ENCODE measurements around the gene ASF1A.
A peak's percentile ranks its signal among the peaks of the same experiment; 100 is the strongest.
"Not testable (repeated sequence)": the region's sequence is repeated elsewhere in the genome, so short reads cannot be mapped to it uniquely, and the experiment has no call there.

Gene ASF1A

DNA sequence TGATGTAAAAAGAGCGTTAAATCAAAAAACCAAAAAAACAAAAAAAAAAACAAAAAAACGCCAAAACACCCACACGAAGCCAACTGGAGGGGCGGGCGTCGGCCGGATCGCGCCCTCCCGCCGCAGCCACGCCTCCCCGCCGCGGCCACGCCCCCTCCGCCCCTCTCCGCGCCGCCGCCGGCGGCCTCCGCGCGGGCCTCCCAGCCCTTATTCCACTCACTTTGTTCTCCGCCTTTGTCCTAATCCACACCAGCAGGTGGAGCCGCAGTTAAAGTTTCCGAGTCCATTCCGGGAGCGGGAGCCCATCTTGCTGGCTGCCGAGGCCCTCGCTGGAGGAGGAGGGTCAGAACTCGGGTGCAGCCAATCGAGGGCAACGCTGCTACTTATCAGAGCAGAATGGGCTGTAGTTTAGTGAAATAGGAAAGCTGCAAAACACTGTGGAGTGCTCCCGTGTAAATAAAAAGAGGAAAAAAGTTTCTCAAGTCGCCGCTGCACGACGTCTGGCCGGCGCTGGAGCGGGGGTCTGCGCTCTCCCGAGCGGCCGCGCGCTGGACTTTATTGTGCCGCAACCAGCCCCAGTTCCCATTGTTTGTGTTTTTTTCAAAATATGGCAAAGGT lies at the start of gene ASF1A:
TSS of gene ASF1A (plus strand) at position 346 of the 618 bp plus-strand sequence. CDS start at position 608, 262 bp downstream.
- peak; percentile 95 for DNase-seq

DNA sequence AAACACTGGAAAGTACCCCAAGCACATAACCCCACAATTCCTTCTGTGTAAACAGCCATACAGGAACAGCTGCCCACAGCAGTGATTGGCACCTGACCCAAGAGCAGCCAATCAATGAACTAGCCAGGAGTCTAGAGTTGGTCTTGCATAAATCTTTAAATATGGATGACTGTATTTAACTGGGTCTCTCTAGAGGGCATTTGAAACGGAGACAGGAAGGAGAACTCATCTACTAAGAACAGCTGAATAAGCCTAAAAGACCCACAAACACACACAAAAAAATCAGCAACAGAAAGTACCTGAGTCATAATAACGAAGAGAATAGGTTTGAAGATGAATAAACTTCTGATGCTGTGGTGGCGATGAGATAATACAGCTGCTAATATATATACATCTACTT lies 49.0 kb upstream of the ASF1A start:
- no peak for DNase-seq

DNA sequence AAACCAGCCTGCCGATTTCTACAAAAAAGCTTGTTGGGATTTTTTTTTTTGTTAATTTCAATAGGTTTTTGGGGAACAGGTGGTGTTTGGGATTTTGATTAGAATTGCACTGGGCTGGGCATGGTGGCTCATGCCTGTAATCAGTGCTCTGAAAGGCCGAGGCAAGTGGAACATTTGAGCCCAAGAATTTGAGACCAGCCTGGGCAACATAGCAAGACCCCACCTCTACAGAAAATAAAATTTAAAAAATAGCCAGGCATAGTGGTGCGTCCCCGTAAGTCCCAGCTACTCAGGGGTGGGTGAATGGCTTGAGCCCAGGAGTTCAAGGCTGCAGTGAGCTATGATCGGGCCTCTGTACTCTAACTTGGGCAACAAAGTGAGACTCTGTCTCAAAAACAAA lies 40.5 kb upstream of the ASF1A start:
- no peak for DNase-seq

DNA sequence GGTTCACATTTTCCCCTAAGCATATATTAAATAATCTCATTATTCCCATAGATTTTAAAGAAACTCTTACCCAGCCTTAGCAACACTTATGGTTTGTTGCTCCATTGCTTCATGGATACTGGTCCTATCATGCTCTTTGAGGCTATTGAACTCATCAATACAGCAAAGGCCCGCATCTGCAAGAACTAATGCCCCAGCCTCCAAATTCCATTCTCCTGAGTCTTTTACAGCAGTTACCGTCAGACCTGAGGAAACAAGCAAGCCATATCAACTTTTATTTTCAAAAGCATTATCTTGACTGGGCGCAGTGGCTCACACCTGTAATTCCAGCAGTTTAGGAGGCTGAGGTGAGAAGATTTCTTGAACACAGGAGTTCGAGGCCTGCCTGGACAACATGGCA lies 37.7 kb upstream of the ASF1A start:
- DNase-seq = no peak

DNA sequence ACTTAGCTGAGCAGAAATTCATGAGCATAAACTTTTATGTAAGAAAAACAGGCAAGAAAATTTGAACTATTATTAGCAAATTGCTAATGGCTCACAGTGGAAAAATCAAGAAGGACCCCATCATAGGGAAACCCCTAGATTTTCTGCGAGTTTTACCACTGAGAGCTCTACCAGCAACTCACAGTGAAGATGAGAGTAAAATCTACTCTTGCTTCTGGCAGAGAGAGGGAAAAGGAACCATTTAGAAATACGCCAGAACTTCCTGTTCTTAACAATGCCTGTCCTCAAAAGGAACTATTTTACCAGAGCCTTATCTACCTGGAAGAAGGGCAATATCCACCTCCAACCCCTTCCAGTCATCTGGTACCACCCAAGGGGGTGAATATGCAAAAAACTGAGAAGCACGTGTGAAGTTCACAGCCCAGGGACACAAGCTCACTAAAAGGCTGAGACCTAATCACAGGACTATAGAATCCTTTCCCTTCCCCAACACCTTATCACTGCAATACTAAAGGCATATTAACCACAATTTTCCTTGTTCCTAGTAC lies 34.4 kb upstream of the ASF1A start:
- DNase-seq = no peak

DNA sequence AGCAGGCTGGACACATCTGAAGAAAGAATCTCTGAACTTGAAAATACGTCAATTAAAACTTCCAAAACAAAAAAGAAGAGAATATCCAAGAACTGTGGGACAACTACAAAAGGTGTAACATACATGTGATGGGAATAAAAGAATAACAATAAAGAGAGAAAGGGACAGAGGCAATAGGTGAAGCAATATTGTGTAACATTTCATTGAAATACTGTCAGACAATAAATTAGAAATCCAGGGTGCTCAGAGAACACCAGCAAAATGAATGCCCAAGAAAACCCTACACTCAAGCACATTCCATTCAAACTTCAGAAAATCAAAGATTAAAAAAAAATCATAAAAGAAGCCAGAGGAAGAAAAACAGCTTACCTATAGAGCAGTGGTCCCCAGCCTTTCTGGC lies 33.6 kb upstream of the ASF1A start:
- no peak for DNase-seq

DNA sequence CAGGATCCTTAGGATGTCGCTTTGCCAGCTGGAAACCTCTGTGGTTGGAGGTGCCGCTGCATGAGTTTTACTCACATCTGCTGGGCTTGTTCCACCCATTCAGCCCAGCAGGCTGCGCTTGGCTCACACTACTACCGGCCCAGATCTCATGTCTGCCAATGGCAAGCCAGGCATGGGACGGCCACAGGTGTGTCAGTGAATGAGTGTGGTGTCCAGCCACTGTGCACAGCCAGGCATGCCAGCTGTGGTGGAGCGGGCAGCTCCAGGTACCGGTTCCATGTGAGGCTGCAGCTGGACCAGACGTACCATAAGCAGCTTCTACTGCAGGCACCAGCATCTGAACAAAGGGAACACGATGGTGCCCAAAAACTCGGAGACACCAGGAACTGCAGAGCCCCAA lies 33.1 kb upstream of the ASF1A start:
- DNase-seq = no peak

DNA sequence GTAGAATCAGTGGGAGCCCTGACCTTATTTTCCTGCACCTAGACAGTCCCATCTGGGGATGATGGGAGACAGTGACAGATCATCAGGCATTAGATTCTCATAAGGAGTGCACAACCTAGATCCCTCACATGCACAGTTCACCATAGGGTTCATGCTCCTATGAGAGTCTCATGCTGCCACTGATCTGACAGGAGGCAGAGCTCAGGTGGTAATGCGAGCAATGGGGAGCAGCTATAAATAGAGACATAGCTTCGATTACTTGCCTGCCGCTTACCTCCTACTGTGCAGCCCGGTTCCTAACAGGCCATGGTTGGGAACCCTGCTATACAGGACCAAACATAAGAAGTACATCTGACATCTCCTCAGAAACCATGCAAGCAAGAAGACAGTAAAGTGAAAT lies 31.5 kb upstream of the ASF1A start:
- no peak for DNase-seq

DNA sequence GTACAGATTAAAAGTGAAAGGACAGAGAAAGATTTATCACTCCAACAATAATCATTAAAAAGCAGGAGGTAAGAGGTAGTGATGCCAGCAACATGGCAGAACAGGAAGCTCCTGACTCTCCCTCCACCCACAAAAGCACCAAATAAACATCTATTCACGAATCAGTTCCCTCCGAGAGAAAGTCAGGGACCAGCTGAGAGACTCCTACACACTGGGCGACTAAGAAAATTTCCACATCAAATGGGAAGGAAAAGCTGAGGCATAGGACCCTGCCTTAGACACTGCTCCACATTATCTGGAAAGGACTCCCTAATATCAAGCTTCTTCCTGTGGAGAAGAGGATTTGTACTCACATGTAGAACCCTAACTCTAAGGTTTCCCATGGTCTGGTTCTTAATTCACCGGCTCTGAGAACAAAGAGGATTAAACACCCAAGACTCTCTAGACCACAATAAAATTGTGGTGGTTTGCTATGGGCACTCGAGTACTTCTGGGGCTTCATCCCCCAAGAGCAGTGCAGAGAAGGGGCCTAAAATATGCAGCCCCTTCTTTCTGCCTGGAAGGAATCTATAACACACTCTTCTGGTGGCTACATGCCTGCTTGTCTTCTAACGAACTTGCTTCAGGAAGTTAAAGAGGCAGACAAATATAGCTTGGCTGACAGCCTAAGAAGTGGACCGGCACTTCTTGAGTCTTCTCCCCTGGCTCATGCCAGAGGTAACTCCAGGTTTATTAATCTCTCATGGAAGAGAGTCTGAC lies 29.4 kb upstream of the ASF1A start:
- no peak for DNase-seq

DNA sequence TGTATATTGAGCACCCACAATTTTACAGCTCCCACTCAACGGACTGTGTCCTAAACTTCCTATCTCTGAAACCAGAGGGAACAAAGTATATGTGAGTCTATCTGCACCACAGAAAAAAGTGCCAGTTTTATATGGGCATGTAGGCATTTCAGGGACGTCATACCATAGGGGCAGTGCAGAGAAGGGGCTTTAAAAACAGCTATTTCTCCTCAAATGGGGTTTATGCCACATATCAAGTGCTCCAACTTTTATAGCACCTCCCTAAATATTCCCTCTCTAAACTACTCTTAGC lies 28.9 kb upstream of the ASF1A start:
- no peak for DNase-seq

DNA sequence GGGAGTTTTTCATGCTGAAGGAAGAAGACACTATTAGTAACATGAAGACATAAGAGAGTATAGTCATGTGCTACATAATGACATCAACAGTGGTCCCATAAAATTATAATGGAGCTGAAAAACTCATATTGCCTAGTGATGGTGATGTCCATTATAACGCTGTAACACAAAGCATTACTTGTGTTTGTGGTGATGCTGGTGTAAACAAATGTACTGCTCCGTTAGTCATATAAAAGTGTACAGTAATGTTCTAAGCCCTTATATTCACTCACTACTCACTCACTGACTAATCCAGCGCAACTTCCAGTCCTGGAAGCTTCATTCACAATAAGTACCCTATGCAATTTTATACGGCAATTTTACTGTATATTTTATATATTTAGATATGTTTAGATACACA lies 26.8 kb upstream of the ASF1A start:
- DNase-seq = no peak

DNA sequence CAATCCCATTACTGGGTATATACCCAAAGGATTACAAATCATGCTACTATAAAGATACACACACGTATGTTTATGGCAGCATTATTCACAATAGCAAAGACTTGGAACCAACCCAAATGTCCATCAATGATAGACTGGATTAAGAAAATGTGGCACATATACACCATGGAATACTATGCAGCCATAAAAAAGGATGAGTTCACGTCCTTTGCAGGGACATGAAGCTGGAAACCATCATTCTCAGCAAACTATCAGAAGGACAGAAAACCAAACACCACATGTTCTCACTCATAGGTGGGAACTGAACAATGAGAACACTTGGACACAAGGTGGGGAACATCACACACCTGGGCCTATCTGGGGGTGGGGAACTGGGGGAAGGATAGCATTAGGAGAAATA lies 25.1 kb upstream of the ASF1A start:
- DNase-seq = not testable (repeated sequence)

DNA sequence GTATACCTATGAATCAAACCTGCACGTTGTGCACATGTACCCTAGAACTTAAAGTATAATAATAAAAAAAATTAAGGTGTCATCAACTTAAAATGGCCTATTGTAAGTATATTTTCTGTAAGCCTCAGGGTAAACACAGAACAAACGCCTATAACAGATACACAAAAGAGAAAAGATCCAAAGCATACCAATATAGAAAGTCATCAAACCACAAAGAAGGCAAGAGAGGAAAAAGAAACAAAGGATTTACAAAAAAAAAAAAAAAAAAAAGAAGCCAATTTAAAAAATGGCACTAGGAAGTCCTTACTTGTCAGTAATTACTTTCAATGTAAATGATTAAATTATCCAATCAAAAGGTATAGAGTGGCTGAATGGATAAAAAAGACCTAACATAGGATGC lies 24.6 kb upstream of the ASF1A start:
- DNase-seq = no peak

DNA sequence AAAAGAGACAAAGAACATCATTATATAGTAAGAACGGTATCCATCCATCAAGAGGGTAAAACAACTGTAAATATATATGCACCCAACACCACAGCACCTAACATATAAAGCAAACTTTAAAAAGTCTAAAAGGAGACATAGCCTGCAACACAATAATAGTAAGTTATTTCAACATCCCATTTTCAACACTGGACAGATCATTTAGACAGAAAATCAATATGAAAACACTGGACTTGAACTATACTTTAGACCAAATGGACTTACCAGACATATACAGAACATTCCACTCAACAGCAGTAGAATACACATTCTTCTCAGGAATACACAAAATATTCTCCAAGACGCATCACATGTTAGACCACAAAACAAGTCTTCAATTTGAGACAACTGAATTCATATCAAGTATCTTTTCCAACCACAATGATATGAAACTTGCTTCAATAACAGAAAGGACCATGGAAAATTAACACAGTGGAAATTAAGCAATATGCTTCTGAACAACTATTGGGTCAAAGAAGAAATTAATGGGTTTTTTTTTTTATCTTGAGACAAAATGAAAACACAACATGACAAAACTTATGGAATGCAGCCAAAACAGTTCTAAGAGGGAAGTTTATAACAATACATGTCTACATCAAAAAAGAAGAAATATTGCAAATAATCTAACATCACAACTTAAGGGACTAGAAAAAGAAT lies 23.9 kb upstream of the ASF1A start:
- DNase-seq = no peak

DNA sequence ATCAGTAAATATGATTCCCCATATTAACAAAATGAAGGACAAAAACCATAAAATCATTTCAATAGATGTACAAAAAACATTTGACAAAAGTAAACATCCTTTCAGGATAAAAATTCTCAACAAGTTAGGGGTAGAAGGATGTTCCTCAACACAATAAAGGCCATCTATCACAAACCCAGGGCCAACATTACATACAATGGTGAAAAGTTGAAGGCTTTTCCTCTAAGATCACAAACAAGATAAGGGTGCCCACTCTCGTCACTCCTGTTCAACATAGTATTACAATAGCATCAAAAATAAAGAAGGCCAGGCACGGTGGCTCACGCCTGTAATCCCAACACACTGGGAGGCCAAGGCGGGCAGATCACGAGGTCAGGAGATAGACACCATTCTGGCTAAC lies 22.6 kb upstream of the ASF1A start:
- DNase-seq = no peak

DNA sequence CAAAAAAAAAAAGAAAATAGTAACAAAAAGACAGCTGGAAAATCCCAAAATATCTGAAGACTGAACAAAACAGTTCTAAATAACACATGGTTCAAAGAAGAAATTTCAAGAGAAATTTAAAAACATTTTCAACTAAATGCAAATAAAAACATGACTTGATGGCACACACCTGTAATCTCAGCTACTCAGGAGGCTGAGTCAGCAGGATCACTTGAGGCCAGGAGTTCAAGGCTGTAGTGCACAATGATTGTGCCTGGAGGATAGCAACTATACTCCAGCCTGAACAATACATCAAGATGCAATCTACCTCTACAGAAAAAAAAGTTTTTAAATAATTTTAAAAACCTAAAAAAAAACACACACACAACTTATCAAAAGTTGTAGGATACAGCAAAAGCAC lies 21.6 kb upstream of the ASF1A start:
- no peak for DNase-seq

DNA sequence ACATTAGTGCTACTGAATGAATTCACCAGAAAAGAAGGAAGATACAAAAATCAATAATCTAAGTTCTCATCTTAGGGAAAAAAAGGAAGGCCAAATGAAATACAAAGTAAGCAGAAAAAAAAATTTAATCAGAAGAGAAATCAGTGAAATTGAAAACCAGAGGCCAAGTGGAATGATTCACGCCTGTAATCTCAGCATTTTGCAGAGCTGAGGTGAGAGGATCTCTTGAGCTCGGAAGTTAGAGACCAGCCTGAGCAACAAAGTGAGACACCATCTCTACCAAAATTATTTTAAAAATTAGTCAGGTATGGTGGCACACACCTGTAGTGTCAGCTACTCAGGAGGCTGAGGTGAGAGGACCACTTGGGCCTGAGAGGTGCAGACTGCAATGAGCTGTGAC lies 21.2 kb upstream of the ASF1A start:
- no peak for DNase-seq

DNA sequence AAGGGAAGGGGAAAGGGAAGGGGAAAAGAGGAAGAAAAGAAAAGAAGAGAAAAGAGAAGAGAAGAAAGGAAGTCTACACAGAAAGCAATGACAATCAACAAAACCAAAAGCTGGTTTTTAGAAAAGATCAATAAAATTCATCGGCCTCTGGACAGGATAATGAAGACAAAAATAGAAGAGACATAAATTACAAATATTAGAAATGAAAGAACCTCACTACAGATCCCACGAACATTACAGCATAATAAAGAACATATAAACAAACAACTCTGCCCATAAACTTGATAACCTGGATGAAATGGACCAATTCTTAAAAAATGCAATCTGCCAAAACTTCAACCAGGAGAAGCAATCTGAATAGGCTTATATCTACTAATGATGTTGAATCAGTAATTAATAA lies 20.7 kb upstream of the ASF1A start:
- DNase-seq = no peak

DNA sequence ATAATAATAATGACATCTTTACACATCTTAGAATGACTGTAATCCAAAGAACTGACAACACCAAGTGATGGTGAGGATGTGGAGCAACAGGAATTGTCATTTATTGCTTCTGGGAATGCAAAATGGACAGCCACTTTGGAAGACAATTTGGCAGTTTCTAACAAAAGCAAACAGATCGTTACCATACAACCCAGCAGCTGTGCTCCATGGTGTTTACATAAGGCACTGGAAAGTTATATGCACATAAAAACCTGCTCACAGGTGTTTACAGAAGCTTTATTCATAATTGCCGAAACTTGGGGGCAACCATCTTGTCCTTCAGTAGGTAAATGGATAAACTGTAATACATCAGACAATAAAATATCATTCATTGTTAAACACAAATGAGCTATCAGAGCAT lies 18.3 kb upstream of the ASF1A start:
- no peak for DNase-seq

DNA sequence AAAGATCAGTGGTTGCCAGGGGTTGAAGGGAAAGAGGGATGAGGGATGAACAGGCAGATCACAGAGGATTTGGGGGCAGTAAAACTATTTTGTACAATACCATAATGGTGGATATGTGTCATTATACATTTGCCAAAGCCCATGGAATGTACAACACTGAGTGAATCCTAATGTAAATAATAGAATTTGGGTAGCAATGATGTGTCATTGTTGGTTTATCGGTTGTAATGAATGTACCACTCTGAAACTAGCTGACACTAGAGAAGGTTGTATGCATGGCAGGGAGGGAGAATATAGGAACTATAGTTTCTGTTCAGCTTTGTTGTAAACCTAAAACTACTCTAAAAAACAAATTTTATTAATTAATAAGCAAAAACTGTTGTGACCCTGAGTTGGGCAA lies 17.8 kb upstream of the ASF1A start:
- DNase-seq = no peak

DNA sequence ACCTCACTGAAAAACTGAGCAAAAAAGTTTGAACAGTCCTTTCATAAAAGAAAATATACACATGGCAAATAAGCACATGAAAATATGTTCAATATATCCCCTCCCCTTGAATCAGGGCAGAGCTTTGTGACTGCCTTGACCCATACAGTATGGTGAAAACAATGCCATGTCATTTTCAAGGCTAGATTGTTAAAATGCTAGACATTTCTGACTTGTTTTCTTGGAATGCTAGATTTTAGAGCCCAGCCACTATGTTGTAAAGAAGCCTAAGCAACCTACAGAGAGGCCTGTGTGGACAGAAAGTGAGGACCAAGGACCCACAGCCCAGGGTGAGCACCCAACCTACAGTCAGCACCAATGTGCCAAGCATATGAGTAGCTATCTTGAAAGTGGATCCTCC lies 17.1 kb upstream of the ASF1A start:
- DNase-seq = no peak

DNA sequence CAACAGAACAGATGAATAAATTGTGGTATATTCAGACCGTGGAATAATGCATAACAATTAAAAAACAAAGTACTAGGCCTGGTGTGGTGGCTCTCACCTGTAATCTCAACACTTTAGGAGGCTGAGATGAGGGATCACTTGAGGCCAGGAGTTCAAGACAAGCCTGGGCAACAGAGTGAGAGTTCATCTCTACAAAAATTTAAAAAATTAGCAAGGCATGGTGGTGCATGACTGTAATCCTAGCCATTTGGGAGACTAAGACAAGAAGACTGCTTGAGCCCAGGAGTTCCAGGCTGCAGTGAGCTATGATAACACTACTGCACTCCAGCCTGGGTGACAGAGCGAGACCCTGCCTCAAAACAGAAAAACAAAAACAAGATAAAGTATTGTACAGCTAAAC lies 16.1 kb upstream of the ASF1A start:
- DNase-seq = no peak

DNA sequence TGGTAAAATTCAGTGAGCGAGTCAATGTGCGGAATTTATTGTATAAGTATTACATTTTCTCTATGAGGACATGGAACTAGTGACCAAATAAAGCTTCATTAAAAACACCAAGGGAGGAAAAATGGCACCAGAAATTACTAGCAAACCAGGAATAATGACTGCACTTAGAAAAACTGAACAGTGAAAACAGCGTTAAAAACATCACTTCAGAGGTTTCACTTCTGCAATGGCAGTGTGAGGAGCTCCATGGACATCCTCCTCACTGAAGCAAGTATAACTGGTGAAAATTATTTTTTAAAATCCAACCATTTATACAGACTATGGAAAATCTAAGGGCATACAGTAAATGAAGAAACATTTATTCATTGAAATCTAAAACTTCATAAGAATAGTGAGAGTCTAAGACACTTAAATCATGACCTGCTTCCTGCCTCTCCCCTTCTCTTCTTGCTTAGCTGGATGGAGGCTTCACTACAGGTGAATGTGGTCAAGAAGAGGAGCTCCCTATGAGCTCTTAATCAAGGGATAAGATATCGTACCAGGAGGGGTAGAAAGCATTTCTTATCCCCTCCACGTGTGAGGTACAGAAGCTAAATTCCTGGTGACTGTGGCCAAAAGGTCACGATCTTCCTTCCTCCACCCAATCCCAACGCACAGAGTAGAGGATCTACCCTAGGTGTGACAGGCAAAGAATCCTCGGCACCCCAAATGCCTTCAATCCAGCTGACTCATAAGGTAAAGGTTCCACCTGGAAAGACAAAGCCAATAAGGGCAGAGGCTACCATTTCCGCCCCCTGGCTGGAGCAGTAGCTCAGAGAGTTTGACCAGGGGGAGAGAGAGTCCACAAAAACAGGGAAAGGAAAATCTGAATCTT lies 12.3 kb upstream of the ASF1A start:
- DNase-seq = no peak

Measured in CD4-positive, alpha-beta T cell treated with Interferon gamma for 1 hour (primary cell).